ENCODE data around the gene TRMT6. TPM values are rescaled to one million over a fixed set of nuclear protein-coding genes. Genes with fewer than 3 reads are reported as not detected.

The TRMT6 gene
- total and polyA plus RNA-seq, 9 donors: 7.6 to 12.1 (median 10.6) TPM

- DNase-seq: no peak
- Histone ChIP-seq H3K4me1 (ENCODE audit: control insufficient read depth, insufficient read depth, low read length) (peaks cover 5% of the 10 kb centered on the region), H3K27ac (ENCODE audit: low read length) (no peak overlapping the region), H3K36me3 (ENCODE audit: control insufficient read depth, insufficient read depth, low read length) (no peaks in the 10 kb centered on the region), H3K4me3 (ENCODE audit: low read length) (no peak overlapping the region), H3K9me3 (replicated peaks; ENCODE audit: control insufficient read depth, low read depth, low read length) (no peaks in the 10 kb centered on the region), H3K27me3 (ENCODE audit: control insufficient read depth, insufficient read depth, low read length) (peaks cover 7% of the 10 kb centered on the region)
- no CpG with 5 or more reads among the region's 2 CpGs for WGBS (ENCODE audit: insufficient coverage)
These were observed 37.2 kb downstream of the TRMT6 start for GRCh38 chr20:5913166-5913565.

GRCh38 chr20:5910186-5910585 is 40.1 kb downstream of the TRMT6 start:
- 70% methylated on average over 3 of the region's 6 CpGs for WGBS (ENCODE audit: insufficient coverage)
- Histone ChIP-seq H3K36me3 (ENCODE audit: control insufficient read depth, insufficient read depth, low read length) (no peaks in the 10 kb centered on the region), H3K27me3 (ENCODE audit: control insufficient read depth, insufficient read depth, low read length) (peaks cover 7% of the 10 kb centered on the region), H3K27ac (ENCODE audit: low read length) (no peak overlapping the region), H3K4me3 (ENCODE audit: low read length) (no peak overlapping the region), H3K9me3 (replicated peaks; ENCODE audit: control insufficient read depth, low read depth, low read length) (no peaks in the 10 kb centered on the region), H3K4me1 (ENCODE audit: control insufficient read depth, insufficient read depth, low read length) (peaks cover 5% of the 10 kb centered on the region)
- no peak for DNase-seq

- no peak for DNase-seq
- H3K4me3 ChIP-seq (ENCODE audit: low read length): no peak overlapping the region
- peaks cover 5% of the 10 kb centered on the region for H3K4me1 ChIP-seq (ENCODE audit: control insufficient read depth, insufficient read depth, low read length)
- H3K27ac ChIP-seq (ENCODE audit: low read length): no peak overlapping the region
- H3K36me3 ChIP-seq (ENCODE audit: control insufficient read depth, insufficient read depth, low read length): no peaks in the 10 kb centered on the region
- peaks cover 7% of the 10 kb centered on the region for H3K27me3 ChIP-seq (ENCODE audit: control insufficient read depth, insufficient read depth, low read length)
- WGBS (ENCODE audit: insufficient coverage): no CpG with 5 or more reads among the region's 2 CpGs
- H3K9me3 ChIP-seq (replicated peaks; ENCODE audit: control insufficient read depth, low read depth, low read length): no peaks in the 10 kb centered on the region
These were observed 41.4 kb downstream of the TRMT6 start for GRCh38 chr20:5908981-5909380.

GRCh38 chr20:5900908-5901307 is 49.4 kb downstream of the TRMT6 start:
- Histone ChIP-seq H3K4me3 (ENCODE audit: low read length) (no peak overlapping the region), H3K36me3 (ENCODE audit: control insufficient read depth, insufficient read depth, low read length) (no peaks in the 10 kb centered on the region), H3K27ac (ENCODE audit: low read length) (no peak overlapping the region), H3K4me1 (ENCODE audit: control insufficient read depth, insufficient read depth, low read length) (no peaks in the 10 kb centered on the region), H3K9me3 (replicated peaks; ENCODE audit: control insufficient read depth, low read depth, low read length) (no peaks in the 10 kb centered on the region), H3K27me3 (ENCODE audit: control insufficient read depth, insufficient read depth, low read length) (no peaks in the 10 kb centered on the region)
- WGBS (ENCODE audit: insufficient coverage): 75% methylated on average over 1 of the region's 1 CpG
- DNase-seq: no peak

- Histone ChIP-seq H3K9me3 (replicated peaks; ENCODE audit: control insufficient read depth, low read depth, low read length) (no peaks in the 10 kb centered on the region), H3K4me1 (ENCODE audit: control insufficient read depth, insufficient read depth, low read length) (no peaks in the 10 kb centered on the region), H3K27ac (ENCODE audit: low read length) (no peak overlapping the region), H3K36me3 (ENCODE audit: control insufficient read depth, insufficient read depth, low read length) (no peaks in the 10 kb centered on the region), H3K27me3 (ENCODE audit: control insufficient read depth, insufficient read depth, low read length) (no peaks in the 10 kb centered on the region), H3K4me3 (ENCODE audit: low read length) (no peak overlapping the region)
- WGBS (ENCODE audit: insufficient coverage): no CpG with 5 or more reads among the region's 1 CpG
- DNase-seq: no peak
These were observed 50.9 kb downstream of the TRMT6 start for GRCh38 chr20:5899444-5899843.

- no peak for DNase-seq
- WGBS (ENCODE audit: insufficient coverage): 57% methylated on average over 1 of the region's 2 CpGs
- H3K9me3 ChIP-seq (replicated peaks; ENCODE audit: control insufficient read depth, low read depth, low read length): no peaks in the 10 kb centered on the region
- no peak overlapping the region for H3K4me3 ChIP-seq (ENCODE audit: low read length)
- H3K36me3 ChIP-seq (ENCODE audit: control insufficient read depth, insufficient read depth, low read length): no peaks in the 10 kb centered on the region
- no peaks in the 10 kb centered on the region for H3K27me3 ChIP-seq (ENCODE audit: control insufficient read depth, insufficient read depth, low read length)
- H3K4me1 ChIP-seq (ENCODE audit: control insufficient read depth, insufficient read depth, low read length): no peaks in the 10 kb centered on the region
- H3K27ac ChIP-seq (ENCODE audit: low read length): no peak overlapping the region
These were observed 54.7 kb downstream of the TRMT6 start for GRCh38 chr20:5895626-5896025.

GRCh38 chr20:5893621-5894020 is 56.7 kb downstream of the TRMT6 start:
- no peaks in the 10 kb centered on the region for H3K9me3 ChIP-seq (replicated peaks; ENCODE audit: control insufficient read depth, low read depth, low read length)
- DNase-seq: no peak
- no peaks in the 10 kb centered on the region for H3K27me3 ChIP-seq (ENCODE audit: control insufficient read depth, insufficient read depth, low read length)
- H3K27ac ChIP-seq (ENCODE audit: low read length): no peak overlapping the region
- H3K36me3 ChIP-seq (ENCODE audit: control insufficient read depth, insufficient read depth, low read length): no peaks in the 10 kb centered on the region
- H3K4me1 ChIP-seq (ENCODE audit: control insufficient read depth, insufficient read depth, low read length): no peaks in the 10 kb centered on the region
- 100% methylated on average over 1 of the region's 2 CpGs for WGBS (ENCODE audit: insufficient coverage)
- no peak overlapping the region for H3K4me3 ChIP-seq (ENCODE audit: low read length)

- no CpG with 5 or more reads among the region's 3 CpGs for WGBS (ENCODE audit: insufficient coverage)
- Histone ChIP-seq H3K4me1 (ENCODE audit: control insufficient read depth, insufficient read depth, low read length) (no peaks in the 10 kb centered on the region), H3K9me3 (replicated peaks; ENCODE audit: control insufficient read depth, low read depth, low read length) (no peaks in the 10 kb centered on the region), H3K36me3 (ENCODE audit: control insufficient read depth, insufficient read depth, low read length) (no peaks in the 10 kb centered on the region), H3K27me3 (ENCODE audit: control insufficient read depth, insufficient read depth, low read length) (no peaks in the 10 kb centered on the region), H3K4me3 (ENCODE audit: low read length) (no peak overlapping the region), H3K27ac (ENCODE audit: low read length) (no peak overlapping the region)
- no peak for DNase-seq
These were observed 57.3 kb downstream of the TRMT6 start for GRCh38 chr20:5893052-5893451.

- no peak overlapping the region for H3K4me3 ChIP-seq (ENCODE audit: low read length)
- WGBS (ENCODE audit: insufficient coverage): 66% methylated on average over 8 of the region's 10 CpGs
- no peak overlapping the region for H3K27ac ChIP-seq (ENCODE audit: low read length)
- H3K9me3 ChIP-seq (replicated peaks; ENCODE audit: control insufficient read depth, low read depth, low read length): no peaks in the 10 kb centered on the region
- H3K27me3 ChIP-seq (ENCODE audit: control insufficient read depth, insufficient read depth, low read length): no peaks in the 10 kb centered on the region
- H3K36me3 ChIP-seq (ENCODE audit: control insufficient read depth, insufficient read depth, low read length): no peaks in the 10 kb centered on the region
- no peaks in the 10 kb centered on the region for H3K4me1 ChIP-seq (ENCODE audit: control insufficient read depth, insufficient read depth, low read length)
- no peak for DNase-seq
These were observed 59.4 kb downstream of the TRMT6 start for GRCh38 chr20:5890773-5891441.

GRCh38 chr20:5888041-5888440 is 62.3 kb downstream of the TRMT6 start:
- no peak for DNase-seq
- WGBS (ENCODE audit: insufficient coverage): 33% methylated on average over 1 of the region's 1 CpG
- H3K27me3 ChIP-seq (ENCODE audit: control insufficient read depth, insufficient read depth, low read length): no peaks in the 10 kb centered on the region
- H3K36me3 ChIP-seq (ENCODE audit: control insufficient read depth, insufficient read depth, low read length): no peaks in the 10 kb centered on the region
- H3K4me3 ChIP-seq (ENCODE audit: low read length): no peak overlapping the region
- H3K4me1 ChIP-seq (ENCODE audit: control insufficient read depth, insufficient read depth, low read length): no peaks in the 10 kb centered on the region
- H3K27ac ChIP-seq (ENCODE audit: low read length): no peak overlapping the region
- no peaks in the 10 kb centered on the region for H3K9me3 ChIP-seq (replicated peaks; ENCODE audit: control insufficient read depth, low read depth, low read length)

- Histone ChIP-seq H3K4me1 (ENCODE audit: control insufficient read depth, insufficient read depth, low read length) (no peaks in the 10 kb centered on the region), H3K4me3 (ENCODE audit: low read length) (no peak overlapping the region), H3K27me3 (ENCODE audit: control insufficient read depth, insufficient read depth, low read length) (no peaks in the 10 kb centered on the region), H3K36me3 (ENCODE audit: control insufficient read depth, insufficient read depth, low read length) (no peaks in the 10 kb centered on the region), H3K27ac (ENCODE audit: low read length) (no peak overlapping the region), H3K9me3 (replicated peaks; ENCODE audit: control insufficient read depth, low read depth, low read length) (no peaks in the 10 kb centered on the region)
- WGBS (ENCODE audit: insufficient coverage): 85% methylated on average over 4 of the region's 5 CpGs
- DNase-seq: no peak
These were observed 62.9 kb downstream of the TRMT6 start for GRCh38 chr20:5887386-5887785.
